Iris pigment epithelial cell (primary cell): Measurements from ENCODE around the gene NXN.
"Not testable (repeated sequence)": the region's sequence is repeated elsewhere in the genome, so short reads cannot be mapped to it uniquely, and the experiment has no call there.

Experiments used
- DNase-seq: peaks from one replicate; pipeline ENCODE4 v3.0.0-alpha.2; 2011; ENCODE audit warnings: low read depth

The NXN gene

GRCh38 chr17:979212-979538, 401 bp downstream of the NXN start:
- no peak for DNase-seq

GRCh38 chr17:978103-979093, 1.2 kb downstream of the NXN start:
- DNase-seq, result peak; percentile 36

- peak; percentile 31 for DNase-seq
Measured at GRCh38 chr17:977166-977565, 2.4 kb downstream of the NXN start.

GRCh38 chr17:976312-976711, 3.3 kb downstream of the NXN start:
- DNase-seq, result no peak

GRCh38 chr17:975371-975915, 4.1 kb downstream of the NXN start:
- DNase-seq, result peak; percentile 20

- not testable (repeated sequence) for DNase-seq
Measured at GRCh38 chr17:974778-975177, 4.8 kb downstream of the NXN start.

- DNase-seq, result no peak
Measured at GRCh38 chr17:973053-973452, 6.5 kb downstream of the NXN start.

GRCh38 chr17:971861-972260, 7.7 kb downstream of the NXN start:
- DNase-seq, result not testable (repeated sequence)

GRCh38 chr17:970364-970763, 9.2 kb downstream of the NXN start:
- no peak for DNase-seq

- peak; percentile 67 for DNase-seq
Measured at GRCh38 chr17:969811-970355, 9.7 kb downstream of the NXN start.

- DNase-seq, result peak; percentile 76
Measured at GRCh38 chr17:968812-969730, 10.5 kb downstream of the NXN start.

GRCh38 chr17:967122-967521, 12.5 kb downstream of the NXN start:
- no peak for DNase-seq

GRCh38 chr17:965311-965989, 14.1 kb downstream of the NXN start:
- DNase-seq, result peak; percentile 71

GRCh38 chr17:964876-965275, 14.7 kb downstream of the NXN start:
- DNase-seq, result peak; percentile 21

GRCh38 chr17:962670-963069, 16.9 kb downstream of the NXN start:
- no peak for DNase-seq

- DNase-seq, result no peak
Measured at GRCh38 chr17:962166-962565, 17.4 kb downstream of the NXN start.

GRCh38 chr17:958712-959451, 20.7 kb downstream of the NXN start:
- no peak for DNase-seq

GRCh38 chr17:957856-958421, 21.6 kb downstream of the NXN start:
- DNase-seq, result no peak

GRCh38 chr17:956905-957304, 22.7 kb downstream of the NXN start:
- DNase-seq, result peak; percentile 68

- DNase-seq, result peak; percentile 95
Measured at GRCh38 chr17:954431-955164, 25.0 kb downstream of the NXN start.
